HuH-7 (cell line): ENCODE measurements around the gene PRLR.

ENCODE experiments used
- DNase-seq: peaks from one replicate; pipeline ENCODE4 v3.0.0; 2011; ENCODE audit warnings: low spot score

The PRLR gene

DNA sequence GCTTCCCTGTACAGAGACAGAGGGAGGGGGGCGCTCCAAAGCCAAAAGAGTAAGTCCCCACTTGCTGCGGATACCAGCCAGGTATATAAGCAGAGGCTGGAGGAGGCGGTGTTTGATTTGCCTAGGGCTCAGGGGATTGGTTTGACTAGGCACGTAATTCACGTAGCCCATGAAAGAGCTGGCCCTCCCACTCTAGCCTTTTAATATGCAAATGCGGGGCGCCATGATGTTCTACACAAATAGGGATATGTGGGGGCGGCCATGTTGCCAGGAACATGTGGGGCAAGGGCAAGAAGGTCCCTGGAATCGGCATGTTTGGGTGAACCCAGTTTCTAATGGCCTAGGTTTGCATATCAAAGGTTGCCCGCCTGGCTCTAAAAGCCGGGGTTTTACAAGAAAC, 3.3 kb upstream of the PRLR start:
- DNase-seq, result no peak

DNA sequence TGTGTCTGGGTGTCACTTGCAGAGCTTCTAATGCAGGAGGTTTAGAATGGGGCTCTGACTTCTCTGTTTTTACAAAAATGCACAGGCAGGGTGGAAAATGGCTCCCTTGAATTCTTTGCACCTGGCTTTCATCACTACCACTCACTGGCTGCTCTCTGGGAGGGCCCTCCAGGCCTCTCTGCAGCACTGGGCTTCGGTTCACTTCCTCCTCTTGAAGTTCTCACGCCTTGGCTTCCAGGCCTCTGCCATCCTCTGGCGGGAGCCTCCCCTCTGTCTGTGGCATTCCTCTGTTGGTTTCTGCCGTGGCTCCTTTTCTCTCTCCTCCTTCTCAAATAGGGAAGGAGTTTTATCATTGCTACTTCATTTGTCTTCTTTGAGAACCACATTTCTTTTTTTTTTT, 2.8 kb upstream of the PRLR start:
- DNase-seq, result no peak

DNA sequence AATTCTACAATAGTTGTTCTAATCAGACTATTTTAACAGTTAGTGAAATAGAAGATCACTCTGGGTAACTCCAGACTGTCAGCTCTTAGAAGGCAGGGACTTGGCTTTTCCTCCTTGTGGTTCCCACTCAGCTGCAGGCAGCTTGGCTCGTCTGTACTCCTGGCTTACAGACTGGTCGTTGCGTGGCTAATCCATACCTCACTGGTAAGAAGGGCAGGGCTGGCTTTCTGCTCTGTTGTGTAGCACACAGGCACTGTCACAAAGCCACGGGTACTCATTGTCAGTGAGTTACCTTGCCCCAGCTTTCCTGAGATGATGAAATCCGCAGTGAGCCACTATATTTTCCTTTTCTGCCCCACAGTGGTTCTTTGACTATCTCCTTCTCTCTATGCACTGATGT, 1.8 kb upstream of the PRLR start:
- no peak for DNase-seq

DNA sequence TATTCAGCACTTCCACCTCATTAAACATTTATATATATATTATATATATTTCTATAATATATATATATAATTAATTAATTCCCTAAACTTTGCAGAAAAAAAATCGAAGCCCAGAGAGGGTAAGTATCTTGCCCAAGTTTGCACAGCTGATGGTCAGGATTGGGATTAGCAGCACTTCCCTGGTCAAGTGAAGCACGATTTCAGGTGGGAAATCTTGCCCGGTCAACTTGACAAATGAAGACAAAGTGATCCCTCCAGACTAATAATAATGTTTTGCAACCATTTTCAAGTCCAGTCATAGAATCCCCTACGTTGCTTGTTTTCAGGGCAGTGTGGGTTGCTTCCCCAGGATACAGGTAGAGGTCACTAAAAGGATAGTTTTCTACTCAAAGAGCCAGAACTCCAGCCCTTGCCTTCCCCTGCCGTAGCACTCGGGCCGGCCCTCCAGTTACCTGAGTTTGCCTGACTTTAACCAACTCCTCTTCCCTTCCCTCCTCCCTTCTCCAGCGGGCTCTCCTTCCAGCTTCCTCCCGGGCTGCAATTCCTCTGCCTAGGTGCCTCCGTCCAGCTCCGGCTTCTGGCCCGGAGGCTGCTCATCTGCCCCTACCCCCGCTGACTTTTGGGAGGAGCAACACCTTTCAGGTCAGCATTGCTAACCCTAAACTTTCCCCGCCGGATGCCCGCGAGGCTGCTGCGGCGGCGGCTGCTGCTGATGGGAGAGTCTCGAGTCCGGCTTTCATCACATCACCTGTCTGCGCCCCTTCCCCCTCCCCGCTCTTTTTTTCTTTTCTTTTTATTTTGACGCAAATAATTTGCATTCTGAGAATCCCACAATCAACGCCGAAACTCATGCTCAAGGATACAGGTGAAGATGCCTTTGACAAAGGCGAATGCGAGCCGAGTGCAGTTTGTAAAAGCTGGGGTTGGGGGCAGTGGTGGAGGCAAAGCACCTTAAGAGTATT, 930 bp downstream of the PRLR start:
- DNase-seq, result peak; percentile 91

DNA sequence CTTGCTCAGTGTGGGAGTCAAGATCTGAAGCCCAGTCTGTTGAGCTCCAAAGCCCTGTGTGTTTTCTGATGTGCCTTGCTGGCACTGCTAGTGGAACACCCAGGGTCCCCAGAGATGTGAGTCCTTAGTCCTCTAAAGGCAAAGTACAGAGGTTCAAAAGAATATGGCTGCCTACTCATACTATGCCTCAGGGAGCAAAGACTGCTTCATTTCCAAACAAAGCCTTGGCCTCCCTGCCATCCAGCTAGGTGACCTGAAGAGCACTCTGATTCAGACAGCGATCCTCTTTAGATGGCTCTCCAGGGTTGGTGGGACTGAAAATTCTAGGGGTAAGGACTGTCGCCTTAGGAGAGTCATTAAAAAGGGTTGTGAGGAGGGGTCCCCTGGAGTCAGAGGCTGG, 2.0 kb downstream of the PRLR start:
- DNase-seq, result no peak

DNA sequence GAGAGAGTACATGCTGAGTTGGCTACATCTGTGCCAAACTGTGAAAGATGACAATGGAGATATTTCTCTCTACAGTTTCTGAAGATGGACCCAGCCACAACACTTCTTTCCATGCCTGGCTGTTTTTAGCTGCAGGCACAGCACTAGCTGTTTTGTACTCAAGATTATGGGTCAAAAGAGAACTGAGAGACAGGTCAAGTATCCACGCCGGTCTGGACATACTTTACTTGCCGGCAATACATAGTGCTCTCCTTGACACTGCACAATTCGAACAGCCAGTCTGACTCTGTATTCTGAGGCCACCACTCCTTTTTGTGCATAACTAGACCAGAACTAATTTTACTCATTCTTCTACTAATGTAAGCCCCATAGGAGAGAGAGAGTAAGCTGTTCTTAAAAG, 2.6 kb downstream of the PRLR start:
- no peak for DNase-seq

DNA sequence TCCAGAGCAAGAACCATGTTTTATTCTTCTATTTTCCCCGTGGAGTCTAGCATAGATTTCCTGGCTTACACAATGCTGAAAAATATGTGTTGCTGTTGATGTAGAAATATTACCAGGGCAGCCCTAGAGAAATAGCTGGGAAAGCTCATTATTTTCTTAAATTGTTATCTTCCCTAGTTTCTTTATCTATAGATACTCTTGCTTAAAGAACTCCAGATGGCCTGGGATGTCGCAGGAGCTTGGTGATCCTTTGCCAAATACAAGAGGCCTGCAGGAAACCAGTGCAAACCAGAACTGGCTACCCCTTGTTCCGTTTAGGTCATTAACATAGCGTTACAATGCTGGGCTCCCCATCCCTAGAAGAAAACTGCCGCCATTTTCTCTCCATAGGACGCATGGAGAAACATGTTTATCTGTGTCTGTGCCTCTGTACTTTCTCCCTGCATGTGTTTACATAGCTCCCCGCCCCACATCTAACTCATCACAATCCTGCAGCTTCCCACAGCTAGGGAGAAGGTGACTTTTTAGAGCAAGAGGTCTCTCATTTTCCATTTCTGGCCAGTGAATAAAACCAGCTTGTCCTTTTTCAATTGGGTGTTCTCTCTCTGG, 6.4 kb downstream of the PRLR start:
- peak; percentile 34 for DNase-seq

DNA sequence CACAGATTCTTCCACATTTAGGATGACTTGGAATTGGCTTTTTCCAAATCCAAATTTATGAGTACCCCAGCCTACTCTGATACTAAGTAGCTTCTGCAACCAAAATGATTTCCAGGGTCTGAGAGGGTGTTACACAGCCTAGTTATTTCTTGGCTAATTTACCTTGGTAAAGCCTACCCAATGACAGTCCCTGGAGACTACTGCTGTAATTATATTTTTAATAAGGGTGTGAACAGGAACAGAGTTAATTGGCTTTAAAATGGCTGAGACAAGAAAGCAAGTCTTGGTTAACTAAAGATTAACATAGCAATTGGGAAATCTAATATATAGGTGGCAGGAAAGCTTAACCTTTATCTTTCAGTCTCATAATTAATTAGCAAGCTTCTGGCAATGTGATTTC, 9.3 kb downstream of the PRLR start:
- no peak for DNase-seq

DNA sequence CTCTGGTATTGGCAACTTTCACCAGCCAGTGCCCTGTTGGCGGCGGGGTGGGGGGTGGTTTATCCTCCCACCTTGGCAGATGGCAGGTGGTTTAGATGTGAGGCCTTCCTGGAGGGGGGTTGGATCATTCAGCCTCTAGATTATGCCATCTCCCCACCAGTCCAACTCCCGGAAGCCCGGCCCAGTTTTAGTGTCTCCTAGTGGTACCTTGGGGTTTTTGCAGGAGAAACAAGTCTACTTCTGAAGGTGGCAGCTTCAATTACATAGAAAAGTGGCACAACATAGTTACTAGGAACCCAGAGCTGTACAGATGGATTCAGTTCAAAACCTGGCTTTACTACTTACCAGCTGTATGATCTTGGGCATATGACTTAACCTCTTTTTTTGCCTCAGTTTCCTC, 11.3 kb downstream of the PRLR start:
- no peak for DNase-seq

DNA sequence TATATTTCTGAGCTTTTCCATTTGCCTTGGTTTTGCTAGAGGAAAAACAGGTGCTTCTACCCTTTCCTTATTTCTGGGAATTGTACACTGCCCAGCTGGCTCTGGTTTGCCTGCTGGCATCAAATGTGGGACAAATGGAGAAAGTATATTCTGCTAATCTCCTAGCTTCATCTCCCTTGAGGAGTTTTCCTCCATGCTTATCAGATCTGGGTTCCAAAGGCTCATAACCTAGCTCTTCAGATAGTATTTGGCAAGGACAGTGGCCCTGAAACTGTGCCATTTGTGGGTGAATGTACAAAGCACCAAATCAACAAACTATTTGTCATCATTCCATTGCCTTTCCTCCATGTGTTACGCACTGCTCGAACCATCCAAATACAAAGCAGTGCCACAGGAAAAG, 16.2 kb downstream of the PRLR start:
- no peak for DNase-seq

DNA sequence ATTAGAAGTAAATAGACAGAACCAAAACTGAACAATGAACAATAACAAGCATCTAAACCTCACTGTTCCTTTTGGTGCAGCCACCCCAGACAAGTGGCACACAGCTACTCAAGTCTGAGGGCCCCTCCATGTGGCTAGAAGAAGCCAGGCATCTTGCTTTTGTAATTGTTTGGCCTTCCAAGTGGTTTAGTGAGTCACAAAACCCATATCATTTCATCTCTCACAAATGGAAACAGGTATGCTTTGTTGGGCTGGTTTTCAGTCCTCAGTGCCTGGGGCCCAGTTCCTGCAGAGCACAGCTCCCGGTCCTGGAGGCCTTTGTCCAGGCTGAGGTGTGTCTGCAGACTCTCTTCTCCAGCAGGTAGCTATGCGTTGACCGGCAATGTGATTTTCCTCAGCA, 16.7 kb downstream of the PRLR start:
- no peak for DNase-seq

DNA sequence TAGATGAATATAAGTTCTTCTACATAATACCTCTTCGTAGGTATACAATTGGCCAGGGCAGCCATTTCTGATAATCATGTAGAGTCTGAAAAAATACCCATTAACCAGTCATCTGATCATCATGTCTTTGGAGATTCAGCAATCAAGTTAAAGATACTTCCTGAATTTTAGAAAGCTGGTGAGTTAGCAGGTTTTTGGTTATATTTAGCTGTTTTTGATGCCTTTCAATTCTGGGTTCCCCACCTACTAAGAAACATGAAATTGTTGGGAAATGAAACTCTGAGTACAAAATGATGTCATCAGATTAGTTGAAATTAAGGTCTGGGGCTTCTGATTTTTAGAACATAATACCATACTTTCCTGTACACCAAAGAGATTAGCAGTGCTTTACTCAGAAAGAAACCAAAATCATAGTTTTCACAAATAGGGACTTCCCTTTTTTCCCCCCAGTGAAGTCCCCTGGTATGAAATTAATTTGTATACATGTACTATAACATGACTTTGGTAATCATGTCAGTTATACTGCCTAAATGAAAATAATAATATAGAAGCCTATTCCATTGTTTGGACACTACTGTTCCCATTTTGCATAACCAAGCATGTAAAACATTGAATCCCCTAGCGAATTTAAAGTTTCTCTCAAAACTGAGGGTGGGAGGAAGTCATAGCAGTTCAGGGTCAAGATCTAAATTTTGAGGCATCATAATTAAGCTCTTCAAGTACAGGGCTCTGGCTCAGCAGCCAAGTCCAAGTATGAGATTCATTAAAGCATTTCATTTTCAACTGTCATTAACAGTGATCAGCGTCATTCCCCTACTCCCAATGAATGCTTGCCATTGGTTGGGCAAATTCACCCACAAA, 17.9 kb downstream of the PRLR start:
- DNase-seq, result no peak

DNA sequence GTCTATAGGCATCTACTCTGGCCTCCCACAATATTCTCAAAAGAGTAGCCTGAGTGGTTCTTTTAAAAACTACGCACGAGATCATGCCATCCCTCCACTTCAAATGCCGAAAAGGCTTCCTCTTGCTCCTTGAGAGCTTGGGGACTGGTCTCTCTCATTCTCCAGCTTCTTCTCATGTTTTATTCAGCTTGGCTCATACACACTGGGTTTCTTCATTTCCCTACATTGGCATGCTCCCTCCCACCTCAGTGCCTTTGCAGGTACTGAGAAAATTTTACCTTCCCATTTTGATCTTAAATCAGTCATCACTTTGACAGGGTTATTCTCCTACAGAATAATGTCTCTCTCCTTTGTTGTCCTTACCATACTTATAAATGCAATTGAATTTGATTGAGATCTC, 20.4 kb downstream of the PRLR start:
- DNase-seq, result no peak

DNA sequence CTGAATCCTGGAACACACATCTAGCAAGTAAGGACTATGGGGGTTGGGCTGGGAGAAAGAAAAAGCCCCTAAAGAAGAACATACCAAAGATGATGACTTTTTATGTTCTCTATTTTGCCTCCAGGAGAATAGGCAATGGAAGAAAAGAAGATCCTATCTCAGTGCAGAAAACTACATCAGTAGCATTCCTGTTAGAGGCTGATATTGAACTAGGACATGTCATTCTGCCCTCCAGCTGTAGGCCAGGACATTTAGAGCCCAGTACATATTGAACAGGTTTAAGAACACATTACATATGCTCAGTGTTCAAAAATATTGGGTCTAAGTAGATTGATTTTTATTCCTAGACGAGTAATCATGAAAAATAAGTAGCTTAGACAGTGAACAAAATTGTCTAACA, 24.7 kb downstream of the PRLR start:
- DNase-seq, result no peak

DNA sequence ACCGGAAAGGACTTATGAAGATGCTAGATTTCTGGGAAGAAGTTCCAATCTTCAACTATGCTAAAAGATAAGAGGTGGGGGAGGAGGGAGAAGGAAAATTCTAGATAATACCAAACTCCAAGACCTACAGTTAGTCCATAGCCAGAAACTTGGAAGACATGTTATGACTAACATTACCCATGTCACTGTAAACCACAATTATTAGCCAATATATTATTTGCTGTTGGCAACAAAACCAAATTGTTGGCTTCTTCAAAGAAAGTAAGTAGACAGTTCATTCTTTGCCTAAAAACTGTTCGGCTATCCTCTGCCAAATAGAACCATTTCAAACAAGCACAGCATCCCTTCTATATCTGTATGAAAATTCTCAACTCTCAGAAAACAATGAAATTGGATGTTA, 25.1 kb downstream of the PRLR start:
- no peak for DNase-seq

DNA sequence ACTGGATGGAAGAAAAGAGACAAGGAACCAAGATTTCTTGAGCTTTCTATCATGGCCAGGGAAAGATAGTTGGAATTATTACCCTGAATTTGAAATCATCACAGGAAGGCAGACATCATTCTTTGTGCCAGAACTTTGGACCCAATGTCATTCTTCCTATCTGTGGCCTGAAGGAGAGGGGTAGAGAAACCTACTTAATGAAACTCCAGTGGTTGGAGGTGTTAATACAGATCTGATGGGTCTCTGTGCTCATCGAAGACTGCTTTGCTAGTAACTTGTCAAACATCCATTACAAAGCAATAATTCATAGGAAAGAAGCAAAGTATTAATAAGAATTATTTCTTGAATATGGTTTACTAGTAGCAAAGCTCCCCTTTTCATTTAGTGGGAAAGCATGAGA, 26.9 kb downstream of the PRLR start:
- no peak for DNase-seq

DNA sequence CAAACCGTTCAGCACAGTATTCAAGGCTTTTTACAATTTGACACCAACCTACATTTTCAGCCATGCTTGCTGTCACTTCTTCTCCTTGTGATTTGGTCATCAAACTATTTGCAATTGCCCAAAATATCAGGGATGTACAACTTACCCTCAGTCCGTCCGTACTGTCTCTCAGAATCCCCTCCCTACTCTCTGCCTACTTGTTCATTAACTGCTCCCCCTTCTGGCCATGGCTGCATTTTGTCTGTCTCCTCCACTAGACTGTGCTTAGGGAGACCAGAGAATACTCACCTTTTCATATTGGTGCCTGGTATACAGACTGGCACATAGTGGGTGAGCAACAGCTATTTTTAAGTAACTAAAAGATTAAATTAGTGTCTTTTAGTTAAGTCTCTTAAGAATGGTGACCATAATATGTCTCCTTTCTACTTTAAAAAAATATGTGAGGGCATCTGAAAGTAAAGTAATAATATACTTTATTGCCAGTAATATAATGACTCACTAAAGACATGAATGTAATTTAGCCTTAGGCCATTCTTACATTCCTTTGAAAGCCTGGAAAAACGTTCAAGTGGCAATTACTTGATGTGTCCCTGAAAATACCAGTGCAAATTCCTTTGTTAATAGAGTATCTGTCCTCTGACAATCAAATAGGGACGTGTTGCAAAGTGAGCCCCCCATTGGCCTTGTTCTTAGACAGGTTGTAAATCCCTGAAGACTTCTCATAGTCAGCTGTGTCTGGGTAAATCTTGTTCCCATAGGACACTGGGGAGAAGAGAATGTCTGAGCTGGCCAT, 27.8 kb downstream of the PRLR start:
- peak; percentile 84 for DNase-seq

DNA sequence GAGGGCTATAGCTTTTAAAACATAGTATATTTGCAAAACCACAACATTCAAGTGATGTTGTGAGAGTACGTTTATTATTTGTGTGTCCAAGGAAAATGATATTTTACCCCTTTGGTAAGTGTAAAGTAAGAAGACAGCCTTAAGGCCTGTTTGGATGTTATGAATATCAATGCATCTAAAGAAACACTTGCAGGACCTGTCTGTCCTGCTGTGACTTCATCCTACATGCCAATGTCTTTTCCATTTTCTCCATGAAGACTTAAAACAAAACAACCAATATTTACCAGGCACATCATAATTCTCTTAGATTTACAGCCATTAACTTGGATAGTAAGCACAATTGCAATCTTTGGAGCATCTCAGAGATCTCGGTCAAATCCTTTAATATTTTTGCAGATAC, 29.0 kb downstream of the PRLR start:
- DNase-seq, result no peak

DNA sequence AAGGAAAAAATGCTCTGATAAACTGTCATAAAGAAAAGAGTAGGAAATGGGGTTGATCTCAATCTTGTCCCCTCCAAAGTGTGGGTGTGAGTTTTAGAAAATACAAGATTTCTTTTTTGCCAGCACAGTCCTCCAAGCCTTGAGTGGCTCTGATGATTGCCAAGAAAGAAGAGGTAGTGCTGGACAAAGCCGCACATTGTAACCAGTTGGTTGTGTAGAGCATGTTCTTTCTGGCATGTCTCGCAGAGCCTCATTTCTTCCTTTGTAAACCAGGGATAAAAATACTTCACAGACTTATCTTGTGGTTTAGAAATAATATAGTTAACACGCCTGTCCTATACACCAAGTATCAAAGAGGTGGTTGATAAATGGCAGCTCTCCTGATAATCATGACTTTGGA, 30.4 kb downstream of the PRLR start:
- DNase-seq, result no peak

DNA sequence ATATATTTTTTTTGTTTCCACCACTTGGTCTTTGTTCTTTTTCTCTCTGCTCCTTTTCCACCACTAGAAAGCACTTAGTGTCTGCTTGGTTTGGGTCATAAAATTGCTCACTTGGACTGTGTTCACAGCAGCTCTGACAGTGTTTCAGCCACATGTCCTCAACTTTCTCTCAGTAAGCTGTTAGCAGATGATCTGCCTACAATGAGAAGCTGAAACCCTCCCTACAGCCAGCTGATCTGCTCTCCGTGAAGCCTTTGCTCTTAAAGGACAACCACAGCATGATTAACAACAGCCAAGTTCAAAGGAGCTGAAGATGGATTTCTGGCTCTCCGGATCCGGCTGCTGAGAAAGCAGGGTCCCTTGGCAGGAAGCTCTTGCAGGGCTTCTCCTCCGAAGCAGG, 31.6 kb downstream of the PRLR start:
- DNase-seq, result no peak

DNA sequence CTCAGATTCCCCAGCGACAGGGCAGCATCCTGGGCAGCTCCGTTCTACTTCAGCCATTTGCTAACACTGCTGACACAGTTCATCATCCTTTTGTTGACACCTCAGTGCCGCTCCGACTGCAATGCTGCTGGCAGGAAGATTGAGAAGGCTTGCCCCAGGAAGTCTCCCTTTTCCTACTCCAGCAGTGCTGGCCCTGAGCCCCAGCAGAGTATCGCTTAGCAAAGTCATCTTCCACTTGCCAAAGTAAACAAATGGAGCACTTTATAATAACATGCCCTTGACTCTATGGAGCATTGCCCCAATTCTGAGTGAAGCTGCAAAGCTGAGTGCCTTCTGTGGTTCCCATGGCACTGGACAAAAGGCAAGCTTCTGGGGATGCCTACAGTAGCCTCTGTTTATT, 32.2 kb downstream of the PRLR start:
- no peak for DNase-seq

DNA sequence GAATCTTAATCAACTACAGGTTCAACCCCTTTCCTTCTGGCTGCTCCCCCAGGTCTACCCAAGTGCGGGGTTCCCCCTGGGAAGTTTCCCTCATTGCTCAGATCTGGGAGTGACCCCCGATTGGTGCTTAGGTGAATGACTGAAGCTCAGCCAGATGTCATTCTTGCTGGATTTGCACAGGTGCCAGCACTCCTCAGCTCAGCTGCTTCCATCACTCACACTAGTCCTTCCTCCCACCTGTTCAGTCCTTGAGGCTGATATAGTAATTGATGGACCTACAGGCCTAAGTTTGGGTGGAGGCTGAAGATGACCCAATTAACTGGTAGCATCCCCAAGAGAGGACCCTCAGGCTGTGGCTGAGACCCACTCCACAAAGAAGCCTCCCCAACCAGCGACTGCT, 32.9 kb downstream of the PRLR start:
- no peak for DNase-seq
